Gastrocnemius medialis (tissue), 4 donors: ENCODE measurements around the gene ROPN1B.
"Not testable (repeated sequence)": the region's sequence is repeated elsewhere in the genome, so short reads cannot be mapped to it uniquely, and the experiment has no call there.

Source experiments
- POLR2A ChIP-seq, 2 donors: fragments of 450-650 bp; IDR thresholded peaks; one replicate each; pipeline ENCODE4 v1.6.1; 2017; ENCODE audit warnings: antibody characterized with exemption in 2 of 2, mild to moderate bottlenecking in 2 of 2, moderate library complexity in 2 of 2
- TF ChIP-seq, protein P1 (sequence below), 5 experiments: fragments of 450-650 bp in 3 of 5; fragments of 200-600 bp in 2 of 5; sonication (generic) in 2 of 5; IDR thresholded peaks in 4 of 5; conservative IDR thresholded peaks in 1 of 5; 1 replicate in 4 of 5; 2 replicates in 1 of 5; pipeline ENCODE4 v1.5.1; 2016 to 2019; ENCODE audit warnings: antibody characterized with exemption in 5 of 5, mild to moderate bottlenecking in 3 of 5, moderate library complexity in 3 of 5

DNA sequence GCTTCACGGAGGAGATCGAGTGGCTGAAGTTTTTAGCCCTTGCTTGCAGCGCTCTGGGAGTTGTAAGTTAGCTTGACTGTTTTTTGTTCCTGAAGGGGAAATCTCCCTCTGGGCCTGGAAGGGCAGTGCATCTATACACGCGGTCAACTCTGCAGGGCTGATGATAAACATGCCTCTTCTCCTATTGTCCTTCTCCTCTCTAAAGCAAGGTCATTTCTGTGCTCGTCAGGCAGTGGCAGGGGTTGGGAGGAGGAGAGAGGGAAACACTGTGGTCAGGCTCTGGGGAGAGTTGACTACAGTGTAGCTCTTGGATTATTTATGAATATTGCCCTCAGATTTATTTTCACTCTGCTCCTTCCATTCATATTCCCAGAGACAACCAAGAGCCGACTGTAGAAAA lies 8.1 kb downstream of the ROPN1B start:
- TF ChIP-seq POLR2A (IDR thresholded peaks at IDR 0.05), result not testable (repeated sequence)
- TF ChIP-seq, protein P1, sequence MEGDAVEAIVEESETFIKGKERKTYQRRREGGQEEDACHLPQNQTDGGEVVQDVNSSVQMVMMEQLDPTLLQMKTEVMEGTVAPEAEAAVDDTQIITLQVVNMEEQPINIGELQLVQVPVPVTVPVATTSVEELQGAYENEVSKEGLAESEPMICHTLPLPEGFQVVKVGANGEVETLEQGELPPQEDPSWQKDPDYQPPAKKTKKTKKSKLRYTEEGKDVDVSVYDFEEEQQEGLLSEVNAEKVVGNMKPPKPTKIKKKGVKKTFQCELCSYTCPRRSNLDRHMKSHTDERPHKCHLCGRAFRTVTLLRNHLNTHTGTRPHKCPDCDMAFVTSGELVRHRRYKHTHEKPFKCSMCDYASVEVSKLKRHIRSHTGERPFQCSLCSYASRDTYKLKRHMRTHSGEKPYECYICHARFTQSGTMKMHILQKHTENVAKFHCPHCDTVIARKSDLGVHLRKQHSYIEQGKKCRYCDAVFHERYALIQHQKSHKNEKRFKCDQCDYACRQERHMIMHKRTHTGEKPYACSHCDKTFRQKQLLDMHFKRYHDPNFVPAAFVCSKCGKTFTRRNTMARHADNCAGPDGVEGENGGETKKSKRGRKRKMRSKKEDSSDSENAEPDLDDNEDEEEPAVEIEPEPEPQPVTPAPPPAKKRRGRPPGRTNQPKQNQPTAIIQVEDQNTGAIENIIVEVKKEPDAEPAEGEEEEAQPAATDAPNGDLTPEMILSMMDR (IDR thresholded peaks at IDR 0.05 in 4 of 5, conservative IDR thresholded peaks at IDR 0.05 in 1 of 5), result not testable (repeated sequence)
